Measurements from ENCODE around the gene SCUBE1. TPM values are rescaled to one million over a fixed set of nuclear protein-coding genes. Genes with fewer than 3 reads are reported as not detected.

Gene SCUBE1
- total RNA-seq, 1 experiment from 2014 or later, result 0.54 TPM

DNA sequence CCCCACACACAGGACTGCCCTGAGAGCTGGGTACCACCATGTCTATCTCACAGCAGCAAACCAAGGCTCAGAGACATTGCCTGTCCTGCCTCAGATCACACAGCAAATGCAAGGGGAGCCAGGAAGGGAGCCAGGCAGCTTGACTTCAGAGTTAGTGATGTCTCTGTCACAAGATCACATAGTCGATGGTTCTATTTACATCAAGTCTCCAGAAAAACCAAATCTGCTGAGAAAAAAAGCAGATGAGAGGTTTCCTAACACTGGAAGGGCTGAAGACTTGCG lies 16.1 kb downstream of the SCUBE1 start:
- peaks cover 6% of the 10 kb centered on the region for H3K4me1 Mint-ChIP-seq (ENCODE audit: low read depth, unreplicated experiment)
- intact Hi-C loops (cut with micrococcal nuclease; ENCODE audit: unreplicated experiment), result no loop called here
- no peak for DNase-seq
- BruUV-seq (replicated peaks), result no TSS peak
- CTCF ChIA-PET, result interaction anchor here (0.6 kb wide), 1 partner anchor 12 kb away, joined by 3 read pairs; no protein-coding TSS in a partner anchor
- peaks cover 14% of the 10 kb centered on the region for H3K27me3 Mint-ChIP-seq (ENCODE audit: unreplicated experiment)
- no peaks in the 10 kb centered on the region for H3K36me3 Mint-ChIP-seq (ENCODE audit: insufficient read depth, unreplicated experiment)
- H3K9me3 Mint-ChIP-seq (ENCODE audit: low read depth, unreplicated experiment), result no peaks in the 10 kb centered on the region
- TF ChIP-seq, protein P1, sequence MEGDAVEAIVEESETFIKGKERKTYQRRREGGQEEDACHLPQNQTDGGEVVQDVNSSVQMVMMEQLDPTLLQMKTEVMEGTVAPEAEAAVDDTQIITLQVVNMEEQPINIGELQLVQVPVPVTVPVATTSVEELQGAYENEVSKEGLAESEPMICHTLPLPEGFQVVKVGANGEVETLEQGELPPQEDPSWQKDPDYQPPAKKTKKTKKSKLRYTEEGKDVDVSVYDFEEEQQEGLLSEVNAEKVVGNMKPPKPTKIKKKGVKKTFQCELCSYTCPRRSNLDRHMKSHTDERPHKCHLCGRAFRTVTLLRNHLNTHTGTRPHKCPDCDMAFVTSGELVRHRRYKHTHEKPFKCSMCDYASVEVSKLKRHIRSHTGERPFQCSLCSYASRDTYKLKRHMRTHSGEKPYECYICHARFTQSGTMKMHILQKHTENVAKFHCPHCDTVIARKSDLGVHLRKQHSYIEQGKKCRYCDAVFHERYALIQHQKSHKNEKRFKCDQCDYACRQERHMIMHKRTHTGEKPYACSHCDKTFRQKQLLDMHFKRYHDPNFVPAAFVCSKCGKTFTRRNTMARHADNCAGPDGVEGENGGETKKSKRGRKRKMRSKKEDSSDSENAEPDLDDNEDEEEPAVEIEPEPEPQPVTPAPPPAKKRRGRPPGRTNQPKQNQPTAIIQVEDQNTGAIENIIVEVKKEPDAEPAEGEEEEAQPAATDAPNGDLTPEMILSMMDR (IDR thresholded peaks at IDR 0.05; ENCODE audit: unreplicated experiment), result no peak
- no peak overlapping the region for H3K4me3 Mint-ChIP-seq (ENCODE audit: low read depth, unreplicated experiment)
- H3K27ac Mint-ChIP-seq (ENCODE audit: unreplicated experiment), result no peak overlapping the region

DNA sequence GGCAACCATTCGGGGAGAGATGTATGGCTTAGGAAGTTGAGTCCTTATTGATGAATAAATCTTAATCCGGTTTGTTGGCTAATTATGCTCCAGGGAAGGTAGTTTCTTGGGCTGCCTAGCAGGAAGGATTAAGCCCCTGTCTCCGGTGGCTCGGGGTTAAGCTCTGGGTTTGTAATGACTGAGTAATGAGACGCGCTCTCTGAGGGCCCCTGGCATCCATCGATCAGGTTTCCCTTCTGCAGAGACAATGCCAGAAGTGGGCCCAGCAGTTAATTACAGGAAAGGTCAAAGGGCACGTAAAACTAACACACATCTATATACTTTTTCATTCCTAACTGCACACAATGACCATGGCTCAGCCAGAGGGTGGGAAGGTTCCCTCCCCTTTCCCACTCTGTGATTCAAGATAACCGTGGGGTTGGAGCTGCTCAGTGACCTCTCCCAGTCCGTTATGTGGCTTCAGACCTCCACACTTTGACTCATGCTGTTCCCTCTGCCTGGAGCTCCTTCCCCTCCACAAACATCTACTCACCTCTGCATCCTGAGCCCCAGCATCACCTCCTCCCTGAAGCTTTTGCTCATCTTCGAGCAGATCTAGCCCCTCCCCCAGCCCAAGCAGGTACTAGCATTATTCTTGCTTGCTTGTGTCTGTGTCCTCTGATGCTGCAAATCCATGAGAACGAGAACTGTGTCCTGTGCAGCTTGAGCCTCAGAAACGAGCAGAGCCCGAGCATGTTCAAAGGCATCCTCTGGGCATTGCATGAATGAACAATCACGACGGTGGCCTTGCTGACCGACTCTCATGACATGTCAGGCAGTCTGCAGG lies 16.6 kb downstream of the SCUBE1 start:
- Mint-ChIP-seq H3K9me3 (ENCODE audit: low read depth, unreplicated experiment) (no peaks in the 10 kb centered on the region), H3K4me1 (ENCODE audit: low read depth, unreplicated experiment) (peaks cover 6% of the 10 kb centered on the region), H3K27me3 (ENCODE audit: unreplicated experiment) (peaks cover 14% of the 10 kb centered on the region), H3K36me3 (ENCODE audit: insufficient read depth, unreplicated experiment) (no peaks in the 10 kb centered on the region), H3K27ac (ENCODE audit: unreplicated experiment) (no peak overlapping the region), H3K4me3 (ENCODE audit: low read depth, unreplicated experiment) (no peak overlapping the region)
- intact Hi-C loops (cut with micrococcal nuclease; ENCODE audit: unreplicated experiment), result no loop called here
- BruUV-seq (replicated peaks), result no TSS peak
- no peak for DNase-seq
- CTCF ChIA-PET, result interaction anchor here (0.6 kb wide), 1 partner anchor 11 kb away, joined by 3 read pairs; no protein-coding TSS in a partner anchor
- TF ChIP-seq, protein P1 (IDR thresholded peaks at IDR 0.05; ENCODE audit: unreplicated experiment), result no peak

DNA sequence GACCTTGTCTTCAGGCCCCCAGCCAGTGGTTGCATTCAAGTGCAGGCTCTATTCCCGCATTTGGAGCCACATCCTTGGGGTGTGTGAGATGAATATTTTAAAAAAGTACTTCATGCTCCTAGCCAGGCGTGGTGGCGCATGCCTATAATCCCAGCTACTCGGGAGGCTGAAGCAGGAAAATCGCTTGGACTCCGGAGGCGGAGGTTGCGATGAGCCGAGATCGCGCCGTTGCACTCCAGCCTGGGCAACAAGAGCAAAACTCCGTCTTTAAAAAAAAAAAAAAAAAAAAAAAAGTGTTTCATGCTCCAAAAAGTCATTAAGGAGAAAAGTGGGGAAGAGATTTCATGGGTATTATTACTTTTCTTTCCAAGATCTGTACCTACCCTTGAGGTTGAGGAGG lies 18.0 kb downstream of the SCUBE1 start:
- DNase-seq, result no peak
- TF ChIP-seq, protein P1 (IDR thresholded peaks at IDR 0.05; ENCODE audit: unreplicated experiment), result no peak
- Mint-ChIP-seq H3K4me1 (ENCODE audit: low read depth, unreplicated experiment) (peaks cover 6% of the 10 kb centered on the region), H3K4me3 (ENCODE audit: low read depth, unreplicated experiment) (no peak overlapping the region), H3K36me3 (ENCODE audit: insufficient read depth, unreplicated experiment) (no peaks in the 10 kb centered on the region), H3K27me3 (ENCODE audit: unreplicated experiment) (peaks cover 14% of the 10 kb centered on the region), H3K9me3 (ENCODE audit: low read depth, unreplicated experiment) (no peaks in the 10 kb centered on the region), H3K27ac (ENCODE audit: unreplicated experiment) (no peak overlapping the region)
- BruUV-seq (replicated peaks), result no TSS peak
- CTCF ChIA-PET, result interaction anchor here (0.7 kb wide), 1 partner anchor 51 kb away, joined by 4 read pairs; no protein-coding TSS in a partner anchor
- intact Hi-C loops (cut with micrococcal nuclease; ENCODE audit: unreplicated experiment), result no loop called here

DNA sequence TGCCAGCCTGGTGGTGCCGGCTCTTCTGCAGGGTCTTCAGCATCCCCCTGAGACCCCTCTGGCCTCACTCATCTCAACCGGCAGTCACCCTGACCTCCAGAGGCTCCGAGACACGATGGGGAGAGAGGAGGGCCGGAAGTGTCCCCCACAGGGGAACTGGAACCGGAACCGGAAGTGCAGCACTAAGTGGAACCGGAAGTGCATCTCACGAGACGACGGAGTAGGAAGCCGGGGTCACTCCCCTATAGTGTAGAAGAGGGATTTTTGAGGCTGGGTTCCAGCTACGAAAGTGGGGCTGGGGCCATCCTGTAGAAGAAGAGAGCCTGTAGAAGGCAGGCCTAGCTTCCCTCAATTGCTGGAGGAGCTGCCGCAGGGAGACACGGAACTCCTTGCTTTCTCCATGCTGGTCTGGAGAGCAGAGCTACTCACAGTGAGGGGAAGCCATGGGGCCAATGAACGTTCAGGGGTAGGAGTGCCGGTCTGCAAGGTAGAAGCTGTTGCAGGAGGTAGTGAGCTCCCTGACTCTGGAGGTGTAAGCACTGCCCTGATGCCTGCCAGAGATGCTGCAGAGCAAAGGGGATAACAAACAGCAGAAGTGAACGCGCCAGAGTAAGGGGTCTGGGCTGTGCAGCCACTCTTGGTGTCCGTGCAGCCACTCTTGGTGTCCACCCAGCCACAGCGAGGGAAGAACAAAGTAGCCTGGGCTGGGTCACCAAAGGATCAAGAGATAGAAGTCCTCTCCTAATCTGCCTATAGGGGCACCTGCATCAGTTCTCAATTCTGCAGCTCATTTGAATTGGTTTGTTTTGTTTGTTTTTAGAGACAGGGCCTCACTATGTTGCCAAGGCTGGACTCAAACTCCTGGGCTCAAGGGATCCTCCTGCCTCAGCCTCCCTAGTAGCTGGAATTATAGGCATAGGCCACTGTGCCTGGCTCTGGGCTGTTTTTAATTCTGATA lies 21.9 kb downstream of the SCUBE1 start:
- H3K27ac Mint-ChIP-seq (ENCODE audit: unreplicated experiment), result no peak overlapping the region
- intact Hi-C loops (cut with micrococcal nuclease; ENCODE audit: unreplicated experiment), result no loop called here
- no TSS peak for BruUV-seq (replicated peaks)
- no peaks in the 10 kb centered on the region for H3K36me3 Mint-ChIP-seq (ENCODE audit: insufficient read depth, unreplicated experiment)
- no peak for DNase-seq
- peaks cover 23% of the 10 kb centered on the region for H3K27me3 Mint-ChIP-seq (ENCODE audit: unreplicated experiment)
- H3K4me3 Mint-ChIP-seq (ENCODE audit: low read depth, unreplicated experiment), result no peak overlapping the region
- TF ChIP-seq, protein P1 (IDR thresholded peaks at IDR 0.05; ENCODE audit: unreplicated experiment), result no peak
- CTCF ChIA-PET, result interaction anchor here (1.2 kb wide), 1 partner anchor 14 kb away, joined by 3 read pairs; no protein-coding TSS in a partner anchor
- H3K9me3 Mint-ChIP-seq (ENCODE audit: low read depth, unreplicated experiment), result no peaks in the 10 kb centered on the region
- no peaks in the 10 kb centered on the region for H3K4me1 Mint-ChIP-seq (ENCODE audit: low read depth, unreplicated experiment)
